IMR-90 (cell line): ENCODE results near the gene PSMD1. TPM values are rescaled to one million over a fixed set of nuclear protein-coding genes. Genes with fewer than 3 reads are reported as not detected.

ENCODE experiments used
- ATAC-seq: fragments of 200-7000 bp; cut with Tn5 transposase; 2 replicates; pipeline ENCODE4 v1.9.1; 2020; ENCODE audit warnings: low read depth, mild to moderate bottlenecking, moderate library complexity
- BruUV-seq: library from RNA; stranded (reverse); fragments of 400-500 nt; replicated peaks from 2 replicates; lab custom pipeline; 2021; lab: Mats Ljungman, UMichigan
- CTCF ChIA-PET: fragments of 300-600 bp; formaldehyde crosslinking; extraction: SDS; loops from one replicate; lab custom pipeline; 2021; ENCODE audit warnings: antibody characterized with exemption; lab: Yijun Ruan, JAX
- POLR2A ChIA-PET: fragments of 300-600 bp; sonication (Branson Sonifier 250); formaldehyde crosslinking; loops from one replicate; lab custom pipeline; 2022; ENCODE audit warnings: antibody characterized with exemption; ENCODE audit not compliant: unreplicated experiment; lab: Charles Lee
- DNase-seq: peaks from one replicate; pipeline ENCODE4 v3.0.0; 2013
- H2AFZ ChIP-seq: replicated peaks from 2 replicates; pipeline ENCODE3; 2013; ENCODE audit warnings: low read length, mild to moderate bottlenecking; ENCODE audit not compliant: poor library complexity
- H2AK5ac ChIP-seq: 2 replicates; pipeline ENCODE4 v1.6.1; 2013; ENCODE audit warnings: low read depth, low read length, inconsistent platforms
- H2AK9ac ChIP-seq: replicated peaks from 2 replicates; pipeline ENCODE3; 2013; ENCODE audit warnings: mild to moderate bottlenecking, low read depth, low read length, moderate library complexity; ENCODE audit not compliant: poor library complexity
- H2BK120ac ChIP-seq: 2 replicates; pipeline ENCODE4 v1.6.1; 2013; ENCODE audit warnings: low read depth, low read length, inconsistent platforms
- H2BK15ac ChIP-seq: 3 replicates; pipeline ENCODE4 v1.6.1; 2013; ENCODE audit warnings: low read depth, low read length, inconsistent platforms
- H2BK20ac ChIP-seq: 2 replicates; pipeline ENCODE4 v1.6.1; 2013; ENCODE audit warnings: low read depth, mild to moderate bottlenecking, inconsistent platforms, low read length, moderate library complexity
- H2BK5ac ChIP-seq: 2 replicates; pipeline ENCODE4 v1.6.1; 2013; ENCODE audit warnings: mild to moderate bottlenecking, low read depth, low read length, inconsistent platforms; ENCODE audit not compliant: poor library complexity, severe bottlenecking
- H3K14ac ChIP-seq: replicated peaks from 2 replicates; pipeline ENCODE4 v1.6.1; 2013; ENCODE audit warnings: low read depth, low read length, inconsistent platforms
- H3K18ac ChIP-seq: 2 replicates; pipeline ENCODE4 v1.6.1; 2013; ENCODE audit warnings: low read depth, low read length, control low read depth
- H3K23ac ChIP-seq: 2 replicates; pipeline ENCODE4 v1.6.1; 2013; ENCODE audit warnings: low read depth, low read length, inconsistent platforms
- H3K27ac ChIP-seq: 2 replicates; pipeline ENCODE4 v1.5.1; 2013; ENCODE audit warnings: mild to moderate bottlenecking, control low read depth, low read length; ENCODE audit not compliant: insufficient read depth
- H3K27me3 ChIP-seq: 2 replicates; pipeline ENCODE4 v1.6.1; 2013; ENCODE audit warnings: low read length; ENCODE audit not compliant: control insufficient read depth, insufficient read depth
- H3K36me3 ChIP-seq: 2 replicates; pipeline ENCODE4 v1.6.1; 2013; ENCODE audit warnings: low read length, mixed read lengths; ENCODE audit not compliant: control insufficient read depth, insufficient read depth
- H3K4ac ChIP-seq: 2 replicates; pipeline ENCODE4 v1.6.1; 2013; ENCODE audit warnings: low read depth, low read length, inconsistent platforms
- H3K4me1 ChIP-seq: 2 replicates; pipeline ENCODE4 v1.6.1; 2013; ENCODE audit warnings: low read length, mixed read lengths; ENCODE audit not compliant: control insufficient read depth, insufficient read depth
- H3K4me2 ChIP-seq: 2 replicates; pipeline ENCODE4 v1.6.1; 2013; ENCODE audit warnings: low read depth, mild to moderate bottlenecking, control low read depth, low read length, moderate library complexity
- H3K4me3 ChIP-seq: 2 replicates; pipeline ENCODE4 v1.5.1; 2013; ENCODE audit warnings: low read depth, mild to moderate bottlenecking, control low read depth, low read length, moderate library complexity; ENCODE audit not compliant: insufficient read depth
- H3K56ac ChIP-seq: 2 replicates; pipeline ENCODE4 v1.6.1; 2013; ENCODE audit warnings: low read length, inconsistent platforms; ENCODE audit not compliant: insufficient read depth; ENCODE audit errors: extremely low read depth
- H3K79me1 ChIP-seq, 2 experiments: 2 replicates each; pipeline ENCODE4 v1.6.1; 2013; ENCODE audit warnings: low read length in 2 of 2, inconsistent platforms in 1 of 2, low read depth in 1 of 2
- H3K9ac ChIP-seq: 2 replicates; pipeline ENCODE4 v1.6.1; 2013; ENCODE audit warnings: low read depth, low read length, control low read depth
- H3K9me1 ChIP-seq: 2 replicates; pipeline ENCODE4 v1.6.1; 2013; ENCODE audit warnings: low read length, inconsistent platforms; ENCODE audit not compliant: insufficient read depth
- H3K9me3 ChIP-seq: 2 replicates; pipeline ENCODE4 v1.6.1; 2013; ENCODE audit warnings: low read length; ENCODE audit not compliant: control insufficient read depth, insufficient read depth
- H4K20me1 ChIP-seq: 2 replicates; pipeline ENCODE4 v1.6.1; 2013; ENCODE audit warnings: low read length, inconsistent platforms; ENCODE audit not compliant: insufficient read depth
- H4K5ac ChIP-seq: 2 replicates; pipeline ENCODE4 v1.6.1; 2013; ENCODE audit warnings: mild to moderate bottlenecking, low read depth, low read length, control low read depth
- H4K8ac ChIP-seq, 2 experiments: 2 replicates each; pipeline ENCODE4 v1.6.1; 2013; ENCODE audit warnings: low read depth in 2 of 2, low read length in 2 of 2, control low read depth in 1 of 2, inconsistent platforms in 1 of 2
- H4K91ac ChIP-seq: 2 replicates; pipeline ENCODE4 v1.6.1; 2013; ENCODE audit warnings: low read depth, low read length, inconsistent platforms; ENCODE audit not compliant: insufficient read depth
- BHLHE40 ChIP-seq: fragments of 150-350 bp; IDR thresholded peaks from 2 replicates; pipeline ENCODE4 v1.6.1; 2016; ENCODE audit warnings: mild to moderate bottlenecking, low read depth, low read length
- CEBPB ChIP-seq: IDR thresholded peaks from 2 replicates; pipeline ENCODE4 v1.6.1; 2012; ENCODE audit warnings: low read depth, low read length, improper control_type of control experiment
- CHD1 ChIP-seq: IDR thresholded peaks from 2 replicates; pipeline ENCODE4 v1.6.1; 2012; ENCODE audit warnings: low read depth, low read length, improper control_type of control experiment
- FOS ChIP-seq: fragments of 150-350 bp; IDR thresholded peaks from 2 replicates; pipeline ENCODE4 v1.6.1; 2016; ENCODE audit warnings: low read depth, low read length
- MAZ ChIP-seq: IDR thresholded peaks from 2 replicates; pipeline ENCODE4 v1.6.1; 2012; ENCODE audit warnings: low read depth, mild to moderate bottlenecking, low read length, improper control_type of control experiment, moderate library complexity, borderline replicate concordance
- NFE2L2 ChIP-seq: fragments of 150-350 bp; IDR thresholded peaks from 2 replicates; pipeline ENCODE4 v1.6.1; 2016; ENCODE audit warnings: low read depth, mild to moderate bottlenecking, low read length
- POLR2A ChIP-seq: IDR thresholded peaks from 2 replicates; pipeline ENCODE4 v1.6.1; 2012; ENCODE audit warnings: mild to moderate bottlenecking, low read depth, low read length
- RAD21 ChIP-seq: IDR thresholded peaks from 2 replicates; pipeline ENCODE4 v1.6.1; 2012; ENCODE audit warnings: low read length, improper control_type of control experiment
- RCOR1 ChIP-seq: IDR thresholded peaks from 2 replicates; pipeline ENCODE4 v1.6.1; 2012; ENCODE audit warnings: mild to moderate bottlenecking, low read length, improper control_type of control experiment; ENCODE audit not compliant: insufficient replicate concordance
- SMC3 ChIP-seq: fragments of 150-350 bp; IDR thresholded peaks from 2 replicates; pipeline ENCODE4 v1.6.1; 2016; ENCODE audit warnings: low read depth, mild to moderate bottlenecking, antibody characterized with exemption, low read length, moderate library complexity
- USF2 ChIP-seq: fragments of 150-350 bp; IDR thresholded peaks from 2 replicates; pipeline ENCODE4 v1.6.1; 2017; ENCODE audit warnings: mild to moderate bottlenecking, antibody characterized with exemption, low read length, low read depth
- WGBS, 2 experiments: methylation state at CpG; one replicate each; pipeline versions ENCODE4 v1.1.5 to v1.1.7; 2013; ENCODE audit warnings: missing lambda C conversion rate in 2 of 2; ENCODE audit not compliant: insufficient read length in 1 of 2; ENCODE audit errors: extremely low coverage in 2 of 2; 5-methylcytosine and 5-hydroxymethylcytosine counted together
- dilution Hi-C: fragments of 300-500 bp; cut with HindIII; formaldehyde crosslinking; loops from one replicate; pipeline ENCODE4 v1.14.3; 2018; ENCODE audit warnings: low sequenced_read_pairs; ENCODE audit not compliant: unreplicated experiment
- in situ Hi-C: fragments of 300-500 bp; cut with MboI; formaldehyde crosslinking; loops from 3 replicates; pipeline ENCODE4 v1.14.3; 2019; ENCODE audit warnings: low sequenced_read_pairs, inconsistent platforms, mixed read lengths
- intact Hi-C: fragments of 100-400 bp; cut with micrococcal nuclease; formaldehyde crosslinking; loops from 2 replicates; pipeline ENCODE4 v1.10.0; 2022
- polyA plus RNA-seq, 3 experiments: library from polyadenylated mRNA; depleted of rRNA; stranded (reverse); fragments of >200 nt; gene quantifications; 2 replicates each; pipeline ENCODE4 v1.2.3, GENCODE V29; 2012; ENCODE audit warnings: low replicate concordance in 1 of 3
- total RNA-seq: library from RNA; depleted of rRNA; stranded (reverse); fragments of >200 nt; gene quantifications from 2 replicates; pipeline ENCODE4 v1.2.3, GENCODE V29; 2012

Gene PSMD1
- total and polyA plus RNA-seq, 2 of the 4 experiments (the other 2 are of a cell fraction): 89.8 to 181 TPM

- H2BK5ac ChIP-seq: no peak overlapping the region
- CTCF ChIA-PET: no interaction called here
- no peak overlapping the region for H4K8ac ChIP-seq
- H3K14ac ChIP-seq: no peak overlapping the region
- H2BK120ac ChIP-seq: no peak overlapping the region
- H2BK20ac ChIP-seq: no peak overlapping the region
- no peak overlapping the region for H3K4me2 ChIP-seq
- H3K23ac ChIP-seq: no peak overlapping the region
- no peaks in the 10 kb centered on the region for H3K9me1 ChIP-seq
- no TSS peak for BruUV-seq
- no peak overlapping the region for H3K4ac ChIP-seq
- H3K9ac ChIP-seq: no peak overlapping the region
- H4K91ac ChIP-seq: no peak overlapping the region
- no peaks in the 10 kb centered on the region for H3K79me1 ChIP-seq
- in situ Hi-C loops: no loop called here
- no CpG with 5 or more reads among the region's 3 CpGs for WGBS, 2 experiments
- H2AK9ac ChIP-seq: no peak overlapping the region
- H4K20me1 ChIP-seq: no peaks in the 10 kb centered on the region
- no peaks in the 10 kb centered on the region for H3K4me1 ChIP-seq
- no peaks in the 10 kb centered on the region for H3K9me3 ChIP-seq
- no peak overlapping the region for H2AFZ ChIP-seq
- H3K27ac ChIP-seq: no peak overlapping the region
- no peak overlapping the region for H3K56ac ChIP-seq
- ATAC-seq (no peak), DNase-seq (no peak)
- H2AK5ac ChIP-seq: no peak overlapping the region
- dilution Hi-C loops: no loop called here
- no peak for TF ChIP-seq SMC3
- no peak for TF ChIP-seq CHD1
- TF ChIP-seq POLR2A: no peak
- no peak for TF ChIP-seq RAD21
- TF ChIP-seq BHLHE40: no peak
- no peak for TF ChIP-seq NFE2L2
- TF ChIP-seq CEBPB: no peak
- no peak for TF ChIP-seq FOS
- TF ChIP-seq USF2: no peak
- TF ChIP-seq MAZ: no peak
- TF ChIP-seq RCOR1: no peak
- no peaks in the 10 kb centered on the region for H3K36me3 ChIP-seq
- H3K4me3 ChIP-seq: no peak overlapping the region
- H4K5ac ChIP-seq: no peak overlapping the region
- POLR2A ChIA-PET: no interaction called here
- no peak overlapping the region for H2BK15ac ChIP-seq
- intact Hi-C loops: loop anchor here (10.0 kb wide), 1 partner anchor 58 kb away; no protein-coding TSS in a partner anchor
- peaks cover 69% of the 10 kb centered on the region for H3K27me3 ChIP-seq
- no peak overlapping the region for H3K18ac ChIP-seq
Observed at GRCh38 chr2:231012463-231012862, 44.2 kb upstream of the PSMD1 start.
